H7 (cell line): ENCODE results near the gene MYL3. TPM values are rescaled to one million over a fixed set of nuclear protein-coding genes. Genes with fewer than 3 reads are reported as not detected.

ENCODE experiments used
- DNase-seq: peaks from one replicate; pipeline ENCODE4 v3.0.0; 2012
- H3K27me3 ChIP-seq: 2 replicates; pipeline ENCODE4 v1.6.0; 2011; ENCODE audit warnings: mild to moderate bottlenecking, low read length; ENCODE audit not compliant: control insufficient read depth, insufficient read depth
- H3K36me3 ChIP-seq: replicated peaks from 2 replicates; pipeline ENCODE4 v1.5.1; 2011; ENCODE audit warnings: low read length; ENCODE audit not compliant: control insufficient read depth, insufficient read depth
- H3K4me3 ChIP-seq: 2 replicates; pipeline ENCODE4 v1.5.1; 2011; ENCODE audit warnings: low read depth, mild to moderate bottlenecking, control low read depth, low read length, moderate library complexity; ENCODE audit not compliant: insufficient read depth
- total RNA-seq: library from RNA; depleted of rRNA; stranded (reverse); fragments of >200 nt; shearing (Covaris generic); gene quantifications from 2 replicates; pipeline ENCODE4 v1.2.3, GENCODE V29; 2014

MYL3 gene
- total RNA-seq, 1 experiment from 2014 or later, result 3.0 TPM

GRCh38 chr3:46903341-46904302, 40.4 kb upstream of the MYL3 start:
- no peak overlapping the region for H3K4me3 ChIP-seq
- H3K36me3 ChIP-seq, result no peaks in the 10 kb centered on the region
- H3K27me3 ChIP-seq, result no peaks in the 10 kb centered on the region
- DNase-seq, result no peak

GRCh38 chr3:46902188-46902631, 39.0 kb upstream of the MYL3 start:
- Histone ChIP-seq H3K36me3 (no peaks in the 10 kb centered on the region), H3K27me3 (no peaks in the 10 kb centered on the region), H3K4me3 (no peak overlapping the region)
- DNase-seq, result no peak

- no peak overlapping the region for H3K4me3 ChIP-seq
- no peak for DNase-seq
- no peaks in the 10 kb centered on the region for H3K27me3 ChIP-seq
- H3K36me3 ChIP-seq, result no peaks in the 10 kb centered on the region
Observed at GRCh38 chr3:46901591-46902187, 38.4 kb upstream of the MYL3 start.

- Histone ChIP-seq H3K4me3 (no peak overlapping the region), H3K36me3 (no peaks in the 10 kb centered on the region), H3K27me3 (no peaks in the 10 kb centered on the region)
- no peak for DNase-seq
Observed at GRCh38 chr3:46901061-46901460, 37.8 kb upstream of the MYL3 start.

GRCh38 chr3:46900356-46900755, 37.1 kb upstream of the MYL3 start:
- Histone ChIP-seq H3K27me3 (no peaks in the 10 kb centered on the region), H3K36me3 (no peaks in the 10 kb centered on the region), H3K4me3 (no peak overlapping the region)
- DNase-seq, result no peak

- DNase-seq, result no peak
- H3K27me3 ChIP-seq, result no peaks in the 10 kb centered on the region
- no peak overlapping the region for H3K4me3 ChIP-seq
- H3K36me3 ChIP-seq, result no peaks in the 10 kb centered on the region
Observed at GRCh38 chr3:46900007-46900292, 36.7 kb upstream of the MYL3 start.

- no peak overlapping the region for H3K4me3 ChIP-seq
- DNase-seq, result no peak
- H3K27me3 ChIP-seq, result no peaks in the 10 kb centered on the region
- no peaks in the 10 kb centered on the region for H3K36me3 ChIP-seq
Observed at GRCh38 chr3:46899151-46900006, 36.1 kb upstream of the MYL3 start.

- Histone ChIP-seq H3K4me3 (no peak overlapping the region), H3K36me3 (no peaks in the 10 kb centered on the region), H3K27me3 (peaks cover 3% of the 10 kb centered on the region; the same call in 1 of the 2 replicates)
- DNase-seq, result no peak
Observed at GRCh38 chr3:46898321-46899150, 35.3 kb upstream of the MYL3 start.

- Histone ChIP-seq H3K4me3 (no peak overlapping the region), H3K36me3 (no peaks in the 10 kb centered on the region), H3K27me3 (peaks cover 9% of the 10 kb centered on the region)
- peak; percentile 72 for DNase-seq
Observed at GRCh38 chr3:46897829-46898320, 34.6 kb upstream of the MYL3 start.

GRCh38 chr3:46897031-46897430, 33.8 kb upstream of the MYL3 start:
- no peak overlapping the region for H3K4me3 ChIP-seq
- no peaks in the 10 kb centered on the region for H3K36me3 ChIP-seq
- H3K27me3 ChIP-seq, result peaks cover 14% of the 10 kb centered on the region
- no peak for DNase-seq

GRCh38 chr3:46896386-46896785, 33.1 kb upstream of the MYL3 start:
- Histone ChIP-seq H3K27me3 (peaks cover 20% of the 10 kb centered on the region), H3K4me3 (no peak overlapping the region), H3K36me3 (no peaks in the 10 kb centered on the region)
- no peak for DNase-seq

GRCh38 chr3:46895761-46896160, 32.5 kb upstream of the MYL3 start:
- Histone ChIP-seq H3K4me3 (no peak overlapping the region), H3K27me3 (peaks cover 27% of the 10 kb centered on the region), H3K36me3 (no peaks in the 10 kb centered on the region)
- no peak for DNase-seq

- DNase-seq, result peak; percentile 81
- no peak overlapping the region for H3K4me3 ChIP-seq
- H3K27me3 ChIP-seq, result peaks cover 29% of the 10 kb centered on the region
- no peaks in the 10 kb centered on the region for H3K36me3 ChIP-seq
Observed at GRCh38 chr3:46895204-46895660, 32.0 kb upstream of the MYL3 start.

GRCh38 chr3:46894256-46894655, 31.0 kb upstream of the MYL3 start:
- Histone ChIP-seq H3K4me3 (no peak overlapping the region), H3K27me3 (peaks cover 35% of the 10 kb centered on the region), H3K36me3 (no peaks in the 10 kb centered on the region)
- no peak for DNase-seq
